Ecto neural progenitor cell (in vitro differentiated cells): ENCODE results near the gene C17orf50.
A peak's percentile ranks its signal among the peaks of the same experiment; 100 is the strongest.

Source experiments
- DNase-seq: peaks from one replicate; pipeline ENCODE4 v3.0.0-alpha.2; 2018; ENCODE audit warnings: low spot score

C17orf50 gene

GRCh38 chr17:35788477-35789368 lies 28.0 kb downstream of the C17orf50 start:
- DNase-seq = peak; percentile 36

- peak; percentile 18 for DNase-seq
These were observed 30.2 kb downstream of the C17orf50 start for GRCh38 chr17:35790841-35791240.

- peak; percentile 44 for DNase-seq
These were observed 31.1 kb downstream of the C17orf50 start for GRCh38 chr17:35791681-35792350.

DNA sequence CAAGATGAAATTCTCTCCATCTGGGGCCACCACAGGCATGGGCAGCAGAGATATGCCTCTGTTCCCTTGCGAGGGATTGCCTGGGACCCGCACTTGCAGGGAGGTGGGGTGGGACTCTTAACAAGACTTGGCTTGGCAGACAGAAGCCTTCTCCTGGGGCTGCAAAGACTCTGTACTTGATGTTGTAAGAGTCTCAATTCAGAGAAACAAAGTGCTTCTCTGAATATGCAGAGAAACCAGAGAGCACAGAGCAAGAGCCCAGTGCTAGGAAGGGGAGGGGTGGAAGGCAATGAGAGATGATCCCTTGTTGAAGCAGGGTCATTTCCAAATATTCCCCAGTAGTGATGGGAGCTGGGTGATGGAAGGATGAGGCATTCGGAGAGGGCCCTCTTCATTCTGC lies 32.6 kb downstream of the C17orf50 start:
- peak; percentile 42 for DNase-seq

- DNase-seq = peak; percentile 80
These were observed 34.6 kb downstream of the C17orf50 start, which contains the start of gene MMP28 for GRCh38 chr17:35795007-35795870. MMP28 (minus strand) TSS chr17:35795641; CDS start chr17:35795377, 264 bp downstream.

GRCh38 chr17:35795871-35796265 lies 35.2 kb downstream of the C17orf50 start:
- no peak for DNase-seq

- DNase-seq = peak; percentile 29
These were observed 36.3 kb downstream of the C17orf50 start for GRCh38 chr17:35796942-35797341.

DNA sequence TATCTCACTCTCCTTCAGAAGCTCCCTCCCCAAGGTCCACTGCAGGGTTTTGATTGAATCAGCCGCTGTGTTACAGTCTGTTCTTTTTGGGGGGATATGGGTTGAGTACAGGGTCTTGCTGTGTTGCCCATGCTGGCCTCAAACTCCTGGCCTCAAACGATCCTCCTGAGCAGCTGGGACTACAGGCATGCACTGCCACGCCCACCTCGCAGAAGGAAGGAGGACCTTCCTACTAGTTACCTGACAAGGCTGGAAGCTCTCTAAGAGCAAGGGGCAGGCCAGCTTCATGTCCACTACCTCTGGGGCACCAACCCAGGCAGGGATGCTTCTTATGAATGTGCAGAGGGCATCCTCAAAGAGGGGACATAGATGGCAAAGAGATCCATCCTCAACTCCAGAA lies 36.7 kb downstream of the C17orf50 start:
- DNase-seq = no peak

- DNase-seq = no peak
These were observed 37.2 kb downstream of the C17orf50 start for GRCh38 chr17:35797918-35798317.

GRCh38 chr17:35799942-35800341 lies 39.3 kb downstream of the C17orf50 start:
- DNase-seq = no peak

DNA sequence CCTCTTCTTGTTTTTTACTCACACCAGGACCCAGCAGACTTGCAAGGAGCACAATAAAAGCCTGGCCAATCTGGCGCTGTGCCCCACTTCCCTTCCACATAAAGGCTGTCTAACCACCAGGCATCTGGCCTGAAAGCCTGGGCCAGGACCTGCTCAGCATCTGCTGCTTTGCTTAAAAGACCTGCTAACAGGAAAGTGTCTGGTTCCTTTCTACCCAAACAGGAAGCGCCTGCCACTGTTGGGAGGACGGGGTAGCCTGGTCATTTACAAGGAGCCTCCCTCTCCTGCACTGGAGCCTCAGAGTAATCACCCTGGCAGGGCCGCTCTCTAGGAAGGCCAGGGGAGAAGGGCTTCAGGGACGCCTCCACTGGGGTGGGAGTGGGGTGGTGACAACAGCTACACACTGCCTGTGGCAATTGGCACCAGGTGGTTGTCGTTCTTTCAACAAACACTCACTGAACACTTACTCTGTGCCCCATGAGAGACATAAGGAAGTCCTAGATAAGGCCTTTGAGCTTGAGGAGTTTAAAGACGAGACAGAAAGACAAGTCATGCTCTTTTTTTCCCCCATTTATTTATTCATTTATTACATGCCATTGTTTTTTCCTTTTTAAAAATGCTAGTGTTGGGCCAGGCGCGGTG lies 41.0 kb downstream of the C17orf50 start:
- no peak for DNase-seq

DNA sequence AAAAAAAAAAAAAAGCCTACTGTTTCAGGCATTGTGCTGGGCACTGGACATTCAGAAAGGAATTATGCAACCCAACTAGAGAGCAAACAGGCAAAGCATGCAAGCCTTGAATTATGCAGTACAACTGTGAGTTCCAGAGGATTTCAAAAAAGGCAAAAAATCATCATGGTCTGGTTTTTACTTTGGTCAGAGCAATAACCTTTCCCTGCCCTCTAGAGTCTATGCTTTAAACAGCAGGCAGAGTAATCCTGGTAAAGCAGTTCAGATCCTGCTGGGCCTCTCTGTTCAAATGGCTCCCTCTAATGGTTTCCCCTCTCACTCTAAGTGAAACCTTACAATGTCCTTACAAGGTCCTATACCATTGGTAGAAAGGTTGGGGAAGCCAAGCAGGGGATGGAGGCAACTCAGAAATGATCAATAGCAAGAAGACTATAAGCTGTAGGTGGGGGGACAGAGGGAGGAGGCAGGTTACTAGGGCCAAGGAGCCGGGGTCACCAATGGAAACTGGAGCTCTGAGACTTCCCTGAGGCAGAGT lies 44.0 kb downstream of the C17orf50 start:
- peak; percentile 70 for DNase-seq

GRCh38 chr17:35807371-35808144 lies 46.9 kb downstream of the C17orf50 start:
- DNase-seq = no peak

DNA sequence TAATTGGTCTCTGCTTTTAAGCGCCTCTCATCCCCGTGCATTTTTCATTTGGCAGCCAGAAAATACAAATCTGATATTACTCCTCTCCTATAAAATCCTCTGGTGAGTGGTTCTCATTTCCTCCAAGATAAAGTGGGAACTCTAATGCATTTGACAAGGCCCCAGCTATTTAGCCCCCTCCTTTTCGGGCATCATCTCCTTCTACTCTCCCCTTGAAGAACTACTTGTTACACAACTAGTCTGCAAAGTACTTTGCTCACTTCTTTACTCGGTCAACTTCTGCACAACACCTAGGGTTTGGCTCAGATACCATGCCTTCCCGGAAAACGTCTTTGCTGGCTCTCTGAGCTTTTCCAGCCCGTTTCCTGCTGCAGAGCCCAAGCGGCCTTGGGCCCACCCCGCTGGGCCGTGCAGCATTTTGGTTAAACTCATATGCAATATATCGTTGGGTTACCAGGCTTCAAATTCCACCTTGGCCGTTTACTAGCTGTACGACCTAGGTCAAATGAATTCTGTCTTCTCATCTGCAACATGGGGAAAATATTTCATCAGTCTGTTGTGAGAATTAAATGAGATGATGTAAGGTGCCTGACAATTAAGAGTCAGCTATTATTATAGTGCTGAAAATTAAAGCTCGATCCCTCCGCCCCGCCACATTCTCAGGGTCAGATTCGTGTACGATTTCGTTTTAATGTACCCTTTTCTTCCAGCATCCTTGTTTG lies 47.7 kb downstream of the C17orf50 start:
- DNase-seq = no peak

DNA sequence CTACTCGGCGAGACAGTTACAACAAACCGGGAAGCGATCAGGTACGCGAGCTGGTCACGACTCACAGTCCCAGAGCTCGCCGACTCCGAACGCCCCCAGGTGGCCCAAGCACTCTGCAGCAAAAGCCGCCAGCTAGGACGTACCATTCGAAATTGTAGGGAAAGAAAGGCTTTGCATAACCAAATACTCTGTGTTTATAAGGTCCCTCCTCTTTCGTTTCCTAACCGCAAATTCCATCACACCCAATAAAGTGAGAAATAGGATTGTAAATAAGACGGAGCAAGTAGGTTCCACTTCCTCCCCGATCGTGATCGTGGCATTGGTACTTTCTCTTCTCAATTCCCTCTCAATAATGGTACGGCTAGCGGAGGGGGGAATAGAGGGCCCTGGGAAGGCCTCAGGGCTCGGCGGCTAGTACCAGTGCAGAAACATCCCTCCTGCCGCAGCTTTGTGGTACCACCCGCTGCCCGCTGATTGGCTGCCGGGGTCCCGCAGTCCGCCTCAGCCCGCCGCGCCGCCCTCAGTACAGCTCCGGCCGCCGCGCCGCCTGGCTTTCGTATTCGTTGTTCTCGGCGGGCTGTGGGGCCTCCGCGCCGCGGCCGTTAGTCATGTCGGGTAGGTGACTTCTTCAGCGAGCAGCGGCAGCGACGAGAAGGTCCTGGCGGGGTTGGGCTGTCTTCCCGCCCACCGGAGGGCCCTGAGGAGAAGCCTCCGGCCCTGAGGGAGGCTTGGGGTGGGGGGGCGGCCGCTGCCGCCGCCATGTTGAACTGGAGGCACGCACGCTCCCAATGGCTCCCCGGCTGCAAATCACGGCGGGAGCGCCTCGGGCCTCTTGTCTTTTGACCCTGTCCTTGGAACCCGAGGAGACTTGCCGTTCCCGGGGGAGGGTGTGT lies 48.5 kb downstream of the C17orf50 start, which contains the start of gene TAF15:
TAF15 (plus strand) TSS at position 523 of the 893 bp plus-strand sequence; CDS start at position 609, 86 bp downstream.
- DNase-seq = peak; percentile 99

DNA sequence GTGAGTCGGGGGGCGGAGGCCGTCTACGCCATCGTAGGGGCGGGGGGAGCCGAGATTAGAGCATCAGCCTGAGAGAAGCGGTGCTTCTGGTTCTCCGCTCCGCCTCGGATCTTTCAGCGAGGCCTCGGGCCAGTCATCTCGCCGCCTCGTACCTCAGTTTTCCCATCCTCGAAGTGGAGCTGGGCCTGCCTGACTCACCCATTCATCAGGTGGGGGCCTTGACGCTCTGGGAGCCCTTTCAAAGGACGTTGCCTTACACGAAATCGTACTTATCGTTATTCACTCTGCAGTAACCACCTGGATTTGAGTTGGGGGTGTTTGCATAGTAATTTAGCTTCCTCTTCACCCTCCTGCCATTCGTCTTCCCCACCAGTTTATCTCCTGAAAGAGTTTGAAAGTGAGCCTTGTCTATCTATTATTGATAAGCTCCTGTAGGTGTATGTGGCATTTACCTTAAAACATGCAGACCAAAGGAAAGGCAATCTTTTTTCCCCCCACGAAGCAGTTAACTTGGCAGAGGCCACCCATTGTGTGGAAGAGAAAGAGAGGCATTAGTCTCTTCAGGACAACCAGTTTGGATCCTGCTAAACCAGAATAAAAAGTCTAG lies 49.3 kb downstream of the C17orf50 start:
- DNase-seq = no peak

- no peak for DNase-seq
These were observed 51.1 kb downstream of the C17orf50 start for GRCh38 chr17:35811759-35812158.

DNA sequence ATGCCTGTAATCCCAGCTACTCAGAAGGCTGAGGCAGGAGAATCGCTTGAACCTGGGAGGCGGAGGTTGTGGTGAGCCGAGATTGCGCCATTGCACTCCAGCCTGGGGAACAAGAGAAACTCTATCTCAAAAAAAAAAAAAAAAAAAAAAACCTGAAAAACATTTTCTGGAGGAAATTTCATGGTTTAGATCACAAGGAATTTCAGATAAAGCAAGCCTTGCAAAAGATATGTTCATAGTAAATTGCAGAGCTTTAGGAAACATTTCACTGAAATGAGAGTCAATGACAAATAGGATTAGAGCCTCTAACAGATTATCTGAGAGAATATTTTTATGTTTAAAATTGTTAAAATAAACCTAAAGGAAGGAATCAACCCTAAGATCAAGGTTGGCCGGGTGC lies 51.8 kb downstream of the C17orf50 start:
- no peak for DNase-seq
